ENCODE measurements around the gene CLTC. TPM values are rescaled to one million over a fixed set of nuclear protein-coding genes. Genes with fewer than 3 reads are reported as not detected.

The CLTC gene
- total RNA-seq, 1 experiment from 2014 or later = 283 TPM

GRCh38 chr17:59669944-59670343 is 50.2 kb downstream of the CLTC start:
- Mint-ChIP-seq H3K4me1 (no peaks in the 10 kb centered on the region), H3K9me3 (no peaks in the 10 kb centered on the region), H3K27me3 (ENCODE audit: low read depth) (no peaks in the 10 kb centered on the region), H3K36me3 (peaks cover 49% of the 10 kb centered on the region), H3K4me3 (no peak overlapping the region), H3K27ac (no peak overlapping the region)
- DNase-seq (ENCODE audit: low spot score) = no peak
- ChIA-PET POLR2A (no interaction called here), CTCF (interaction anchor here (1.1 kb wide), 1 partner anchor 359 kb away, joined by 3 read pairs; no protein-coding TSS in a partner anchor)
- no peak for ATAC-seq
- TF ChIP-seq EMX1 (CRISPR knock-in tag; IDR thresholded peaks at IDR 0.05) (no peak), ZNF138 (CRISPR knock-in tag; conservative IDR thresholded peaks at IDR 0.05) (no peak), ZNF423 (CRISPR knock-in tag; IDR thresholded peaks at IDR 0.05) (no peak), ATF6 (CRISPR knock-in tag; IDR thresholded peaks at IDR 0.05) (no peak), ELF4 (CRISPR knock-in tag; IDR thresholded peaks at IDR 0.05; ENCODE audit: low read depth) (no peak), JUN (CRISPR knock-in tag; IDR thresholded peaks at IDR 0.05) (no peak)

GRCh38 chr17:59671386-59671785 is 51.7 kb downstream of the CLTC start:
- DNase-seq (ENCODE audit: low spot score) = no peak
- H3K9me3 Mint-ChIP-seq = no peaks in the 10 kb centered on the region
- POLR2A ChIA-PET = interaction anchor here (0.6 kb wide), 1 partner anchor 65 kb away, joined by 12 read pairs; no protein-coding TSS in a partner anchor
- H3K36me3 Mint-ChIP-seq = peaks cover 47% of the 10 kb centered on the region
- no peak overlapping the region for H3K4me3 Mint-ChIP-seq
- no peak for ATAC-seq
- TF ChIP-seq PRRX2 (CRISPR knock-in tag; IDR thresholded peaks at IDR 0.05) (no peak), USF1 (CRISPR knock-in tag; IDR thresholded peaks at IDR 0.05) (no peak), FOXP4 (CRISPR knock-in tag; IDR thresholded peaks at IDR 0.05) (no peak), ZNF121 (CRISPR knock-in tag; IDR thresholded peaks at IDR 0.05) (no peak), STAT6 (CRISPR knock-in tag; conservative IDR thresholded peaks at IDR 0.05; ENCODE audit: low read depth) (no peak), HMGXB4 (CRISPR knock-in tag; IDR thresholded peaks at IDR 0.05) (no peak), MYBL2 (CRISPR knock-in tag; IDR thresholded peaks at IDR 0.05) (no peak), NFATC4 (CRISPR knock-in tag; IDR thresholded peaks at IDR 0.05) (no peak), GTF2I (CRISPR knock-in tag; conservative IDR thresholded peaks at IDR 0.05) (no peak), TCF7 (CRISPR knock-in tag; IDR thresholded peaks at IDR 0.05; ENCODE audit: low read depth) (no peak), TP53 (CRISPR knock-in tag; IDR thresholded peaks at IDR 0.05) (no peak), NFE2L1 (CRISPR knock-in tag; IDR thresholded peaks at IDR 0.05) (no peak), OVOL2 (CRISPR knock-in tag; IDR thresholded peaks at IDR 0.05; ENCODE audit: borderline replicate concordance) (no peak)
- H3K4me1 Mint-ChIP-seq = no peaks in the 10 kb centered on the region
- H3K27me3 Mint-ChIP-seq (ENCODE audit: low read depth) = no peaks in the 10 kb centered on the region
- CTCF ChIA-PET = no interaction called here
- no peak overlapping the region for H3K27ac Mint-ChIP-seq

Data from WTC11 (cell line).